Hepatocyte (in vitro differentiated cells): ENCODE measurements around the gene IL1RN.

Source experiments
- EZH2 ChIP-seq: fragments of 200-600 bp; sonication (generic); IDR thresholded peaks from 2 replicates; pipeline ENCODE4 v1.6.1; 2016; ENCODE audit warnings: antibody characterized with exemption, mild to moderate bottlenecking, borderline replicate concordance
- EZH2phosphoT487 ChIP-seq: fragments of 200-600 bp; sonication (generic); IDR thresholded peaks from one replicate; pipeline ENCODE4 v1.6.1; 2018; ENCODE audit warnings: antibody characterized with exemption, mild to moderate bottlenecking, low read depth, moderate library complexity; ENCODE audit not compliant: unreplicated experiment, severe bottlenecking
- TF ChIP-seq, protein P1 (sequence below): fragments of 200-600 bp; sonication (generic); IDR thresholded peaks from 2 replicates; pipeline ENCODE4 v1.5.1; 2016; ENCODE audit warnings: antibody characterized with exemption, mild to moderate bottlenecking; ENCODE audit not compliant: poor library complexity

DNA sequence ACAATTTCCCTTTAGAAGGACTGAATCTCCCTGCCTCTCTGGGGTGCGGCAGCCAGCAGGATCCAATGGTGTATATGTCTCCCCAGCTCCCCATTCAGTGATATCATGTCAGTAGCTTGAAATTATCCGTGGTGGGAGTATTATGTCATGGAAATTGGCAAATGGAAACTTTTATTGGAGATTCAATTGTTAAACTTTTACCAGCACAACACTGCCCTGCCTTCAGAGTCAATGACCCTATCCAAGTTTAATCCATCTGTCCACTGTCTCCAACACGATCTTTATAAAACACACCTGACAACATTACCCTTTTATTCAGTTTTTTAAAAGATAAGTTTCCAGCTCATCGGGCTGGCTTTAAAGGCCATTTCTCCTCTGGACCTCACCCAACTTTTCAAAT is 5.0 kb upstream of the IL1RN start:
- TF ChIP-seq, protein P1, sequence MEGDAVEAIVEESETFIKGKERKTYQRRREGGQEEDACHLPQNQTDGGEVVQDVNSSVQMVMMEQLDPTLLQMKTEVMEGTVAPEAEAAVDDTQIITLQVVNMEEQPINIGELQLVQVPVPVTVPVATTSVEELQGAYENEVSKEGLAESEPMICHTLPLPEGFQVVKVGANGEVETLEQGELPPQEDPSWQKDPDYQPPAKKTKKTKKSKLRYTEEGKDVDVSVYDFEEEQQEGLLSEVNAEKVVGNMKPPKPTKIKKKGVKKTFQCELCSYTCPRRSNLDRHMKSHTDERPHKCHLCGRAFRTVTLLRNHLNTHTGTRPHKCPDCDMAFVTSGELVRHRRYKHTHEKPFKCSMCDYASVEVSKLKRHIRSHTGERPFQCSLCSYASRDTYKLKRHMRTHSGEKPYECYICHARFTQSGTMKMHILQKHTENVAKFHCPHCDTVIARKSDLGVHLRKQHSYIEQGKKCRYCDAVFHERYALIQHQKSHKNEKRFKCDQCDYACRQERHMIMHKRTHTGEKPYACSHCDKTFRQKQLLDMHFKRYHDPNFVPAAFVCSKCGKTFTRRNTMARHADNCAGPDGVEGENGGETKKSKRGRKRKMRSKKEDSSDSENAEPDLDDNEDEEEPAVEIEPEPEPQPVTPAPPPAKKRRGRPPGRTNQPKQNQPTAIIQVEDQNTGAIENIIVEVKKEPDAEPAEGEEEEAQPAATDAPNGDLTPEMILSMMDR, result no peak
- TF ChIP-seq EZH2 (no peak), EZH2phosphoT487 (no peak)
